SW480 (cell line): ENCODE data around the gene NOP9.
A peak's percentile ranks its signal among the peaks of the same experiment; 100 is the strongest.

Experiments
- DNase-seq: peaks from one replicate; pipeline ENCODE4 v3.0.0-alpha.2; 2016; ENCODE audit warnings: low spot score

NOP9 gene

DNA sequence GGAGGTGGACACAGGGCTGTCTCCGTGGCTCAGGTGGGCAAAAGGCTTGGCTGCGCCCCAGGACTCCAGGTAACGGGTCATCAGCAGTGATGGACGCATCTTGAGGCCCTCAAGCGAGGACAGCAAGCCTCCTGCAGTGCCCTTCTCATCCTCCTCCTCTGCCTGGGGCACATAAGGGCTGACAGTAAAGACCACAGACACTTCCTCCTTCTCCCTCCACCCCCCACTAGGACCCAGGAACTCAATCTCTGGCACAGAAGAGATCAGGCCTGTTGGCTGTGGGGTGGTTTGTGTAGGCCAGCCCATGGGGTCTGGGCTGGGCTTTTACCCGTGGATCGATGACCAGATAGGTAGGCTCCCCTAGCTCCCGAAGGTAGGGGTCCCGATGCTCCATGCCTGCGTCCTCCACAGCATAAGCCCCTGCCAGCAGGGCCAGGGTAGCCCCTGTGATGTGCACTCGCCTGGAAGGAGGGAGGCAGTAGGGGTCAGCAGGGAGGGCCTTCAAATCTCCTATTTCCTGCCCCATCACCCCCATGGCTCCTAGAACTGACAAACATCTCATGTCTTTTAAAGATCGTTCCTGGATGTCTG lies 29.5 kb downstream of the NOP9 start:
- DNase-seq: no peak

DNA sequence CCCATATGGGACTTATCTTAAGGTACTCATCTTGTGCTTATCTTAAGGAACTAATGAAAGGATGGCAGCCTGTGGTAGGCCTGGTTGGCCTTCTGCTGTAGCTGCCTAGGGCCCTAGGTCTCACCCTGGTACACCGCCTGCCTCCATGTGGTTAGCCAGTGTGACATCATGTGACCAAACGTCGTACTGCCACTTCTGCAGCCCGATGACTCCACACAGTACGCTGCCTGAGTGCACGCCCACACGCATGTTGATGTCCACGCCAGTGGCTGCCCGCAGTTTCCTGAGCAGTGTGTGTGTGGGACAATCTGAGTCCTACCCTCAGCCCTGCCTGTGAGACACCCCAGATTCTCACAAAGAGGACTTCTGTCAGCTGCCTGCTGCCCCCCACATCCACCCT lies 30.1 kb downstream of the NOP9 start:
- no peak for DNase-seq

- DNase-seq: no peak
Observed at GRCh38 chr14:24330973-24331674, 31.5 kb downstream of the NOP9 start.

DNA sequence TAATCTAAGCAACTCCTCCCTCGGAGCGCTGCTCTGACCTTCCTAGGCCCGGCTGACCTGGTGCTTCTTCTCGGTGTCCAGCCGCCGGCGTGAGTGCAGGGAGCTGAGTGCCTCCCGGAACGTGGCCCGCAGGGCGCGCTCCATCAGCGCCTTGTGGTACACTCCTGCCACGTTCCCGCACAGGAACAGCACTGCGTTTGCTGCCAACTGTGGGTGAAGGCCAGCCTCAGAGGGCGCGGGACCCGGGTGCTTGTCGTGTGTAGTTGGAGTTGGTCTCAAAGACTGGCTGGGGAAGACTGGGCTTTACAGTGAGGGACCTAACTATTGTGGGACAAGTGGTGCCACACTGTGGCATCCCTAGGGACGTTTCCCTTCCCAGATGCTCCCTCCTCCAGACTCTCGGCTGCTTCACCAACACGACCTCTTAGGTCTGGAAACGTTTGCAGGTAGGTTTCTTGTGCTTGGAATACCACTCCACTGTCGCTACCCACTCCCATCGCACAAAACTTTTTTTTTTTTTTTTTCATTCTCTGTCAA lies 32.1 kb downstream of the NOP9 start:
- no peak for DNase-seq

GRCh38 chr14:24332268-24332993 lies 32.8 kb downstream of the NOP9 start:
- DNase-seq: peak; percentile 79

DNA sequence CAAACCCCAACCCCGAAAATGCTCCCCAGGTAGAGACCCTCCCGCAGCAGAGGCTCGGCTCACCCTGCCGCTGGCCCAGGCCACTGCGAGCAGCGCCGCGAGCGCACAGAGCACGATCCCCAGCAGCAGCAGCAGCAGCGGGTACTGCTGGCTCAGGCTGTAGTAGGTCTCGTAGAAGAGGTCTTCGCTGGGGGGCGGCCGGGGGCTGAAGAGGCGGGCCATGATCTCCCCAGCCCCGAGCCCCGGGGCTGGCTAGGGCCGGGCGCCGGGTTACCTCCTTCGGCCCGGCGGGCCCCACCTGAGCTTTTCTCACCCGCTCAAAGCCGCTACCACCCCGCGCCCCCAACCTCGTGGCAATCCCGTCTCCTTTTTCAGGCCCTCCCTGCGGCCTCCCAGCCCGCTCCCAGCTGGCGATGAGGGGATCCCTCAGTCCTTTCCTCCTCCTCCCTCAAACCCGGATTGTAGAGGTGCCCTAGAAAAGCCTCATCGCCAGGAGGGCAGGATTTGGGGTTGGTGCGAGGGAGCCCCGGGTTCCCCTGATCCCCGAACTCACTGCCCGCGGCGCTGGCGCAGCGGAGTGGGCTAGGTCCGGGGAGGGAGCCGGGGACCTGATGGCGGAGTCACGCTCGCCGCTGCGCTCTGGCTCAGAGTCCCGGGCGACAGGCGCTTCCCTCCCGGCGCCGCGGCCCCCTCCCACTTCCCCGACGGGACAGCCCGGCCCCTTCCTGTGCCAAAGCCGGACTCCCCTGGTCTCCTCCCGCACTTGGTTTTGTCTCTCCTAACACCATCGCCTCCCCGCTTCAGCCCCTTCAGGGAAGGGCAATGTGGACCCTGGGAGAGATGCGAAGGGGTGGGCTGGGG lies 35.0 kb downstream of the NOP9 start, which contains the start of gene ADCY4:
ADCY4 (minus strand) TSS at position 641 of the 861 bp plus-strand sequence; CDS start at position 222, 419 bp downstream.
- no peak for DNase-seq

- no peak for DNase-seq
Observed at GRCh38 chr14:24335461-24336171, 36.0 kb downstream of the NOP9 start.

DNA sequence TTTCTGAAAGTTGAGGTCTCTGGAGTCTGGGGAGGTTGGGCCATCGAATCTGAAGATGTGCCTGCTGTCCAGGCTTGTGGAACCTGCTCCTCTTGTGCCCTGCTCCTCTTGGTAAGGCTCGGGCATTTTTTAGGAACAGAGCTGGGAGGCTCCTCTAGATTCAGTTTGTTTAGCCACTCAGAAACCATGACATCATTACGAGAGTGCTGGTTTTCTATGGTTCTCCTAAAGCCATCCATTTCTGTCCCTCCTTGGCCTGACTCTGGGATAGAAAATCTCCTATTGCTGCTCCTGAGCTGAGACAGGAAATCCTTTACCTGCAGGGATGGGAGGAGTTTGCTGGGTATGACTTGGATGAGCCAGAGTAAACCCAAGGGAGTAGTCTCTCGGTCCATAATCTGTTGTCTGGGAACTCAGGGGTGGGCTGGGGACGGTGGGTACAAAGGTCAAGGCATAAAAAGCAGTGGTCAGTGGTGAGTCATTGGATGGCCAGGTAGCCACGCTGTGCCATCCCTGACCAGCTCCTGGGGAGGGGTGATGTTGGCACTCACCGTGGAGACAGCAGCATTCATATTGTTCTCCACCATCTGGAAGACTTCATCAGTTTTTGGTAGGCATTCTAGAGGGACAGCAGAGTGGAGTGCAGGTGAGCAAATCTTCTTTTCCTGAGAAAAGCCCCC lies 37.6 kb downstream of the NOP9 start:
- no peak for DNase-seq

DNA sequence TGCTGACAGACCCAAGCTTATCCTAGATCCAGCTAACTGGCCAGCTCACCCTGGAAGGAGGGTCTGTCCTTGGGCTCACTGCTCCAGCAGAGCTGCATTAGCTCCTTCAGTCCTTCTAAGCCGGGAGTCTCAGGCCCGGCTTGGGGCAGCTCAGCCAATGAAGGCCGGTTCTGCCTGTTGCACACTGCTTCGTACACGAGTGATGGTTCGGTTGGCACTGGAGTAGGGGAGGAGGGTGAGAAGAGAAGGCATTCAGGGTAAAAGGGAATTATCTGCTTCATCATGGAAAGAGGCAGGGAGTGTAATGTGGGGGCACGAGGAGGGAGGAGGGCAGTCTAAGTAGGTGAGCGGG lies 38.1 kb downstream of the NOP9 start:
- no peak for DNase-seq

GRCh38 chr14:24338843-24339242 lies 39.2 kb downstream of the NOP9 start:
- no peak for DNase-seq

DNA sequence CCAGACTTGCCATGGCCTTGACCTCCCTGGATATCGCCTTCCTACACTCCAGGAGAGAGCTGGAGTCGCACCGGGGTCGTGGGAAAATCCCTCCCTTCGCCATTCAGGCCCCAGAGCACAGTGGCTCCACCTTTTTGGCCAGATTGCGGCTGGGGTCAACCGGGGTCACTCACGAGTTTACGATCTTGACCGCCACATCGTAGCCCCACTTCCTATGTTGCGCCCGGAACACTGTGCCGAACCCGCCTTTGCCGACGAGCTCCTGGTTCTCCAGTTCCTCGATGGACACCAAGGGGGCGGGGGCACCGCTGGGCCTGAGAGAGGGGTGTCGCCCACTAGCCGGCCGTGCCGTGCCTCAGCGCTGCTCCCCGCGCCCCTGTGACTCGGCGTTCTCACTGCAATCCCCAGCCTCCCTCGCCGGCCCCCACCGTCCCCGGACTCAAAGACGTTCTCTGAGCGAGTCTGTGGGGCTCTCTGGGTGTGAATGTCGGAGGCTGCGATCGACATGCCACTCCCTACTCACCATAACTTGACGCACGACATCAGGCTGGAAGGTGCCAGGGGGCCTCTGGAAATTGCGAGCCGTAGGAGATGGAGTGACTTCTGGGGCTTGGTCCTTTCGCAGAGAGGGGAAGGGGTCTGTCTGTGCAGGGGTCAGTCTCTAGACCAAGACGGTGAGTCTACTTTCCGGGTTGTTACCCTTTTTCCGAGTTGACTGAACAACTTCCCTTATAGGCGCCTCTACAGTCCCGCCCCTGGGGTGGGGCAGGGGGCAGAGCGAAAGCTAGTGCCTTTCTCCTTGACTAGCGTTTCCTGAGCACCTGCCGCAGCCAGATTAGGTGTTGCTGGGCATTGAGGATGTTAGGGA lies 39.9 kb downstream of the NOP9 start, which contains the start of gene RIPK3:
RIPK3 (minus strand) TSS at position 708 of the 868 bp plus-strand sequence; CDS start at position 543, 165 bp downstream.
- DNase-seq: no peak

DNA sequence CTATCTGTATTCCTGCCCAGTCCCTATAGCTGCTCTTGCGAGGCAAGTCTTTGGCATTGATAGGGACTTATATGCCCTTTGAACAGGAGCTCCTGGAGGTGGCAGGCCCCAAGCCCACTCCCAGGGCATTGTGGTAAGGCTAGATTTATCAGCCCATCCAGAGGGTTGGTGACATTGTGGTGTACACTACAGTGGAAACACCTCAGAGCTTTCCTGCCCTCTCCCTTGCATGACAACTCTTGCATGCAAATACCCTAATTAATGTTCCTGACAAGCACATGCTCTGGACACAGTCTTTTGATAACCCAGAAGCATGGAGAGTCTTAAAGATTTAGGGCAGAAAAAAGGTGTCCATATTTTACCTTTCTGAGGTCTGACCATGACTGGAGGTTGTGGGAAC lies 41.0 kb downstream of the NOP9 start:
- DNase-seq: no peak

GRCh38 chr14:24342889-24343288 lies 43.2 kb downstream of the NOP9 start:
- DNase-seq: no peak

- DNase-seq: no peak
Observed at GRCh38 chr14:24343795-24344660, 44.4 kb downstream of the NOP9 start.

GRCh38 chr14:24347134-24347533 lies 47.5 kb downstream of the NOP9 start:
- no peak for DNase-seq

DNA sequence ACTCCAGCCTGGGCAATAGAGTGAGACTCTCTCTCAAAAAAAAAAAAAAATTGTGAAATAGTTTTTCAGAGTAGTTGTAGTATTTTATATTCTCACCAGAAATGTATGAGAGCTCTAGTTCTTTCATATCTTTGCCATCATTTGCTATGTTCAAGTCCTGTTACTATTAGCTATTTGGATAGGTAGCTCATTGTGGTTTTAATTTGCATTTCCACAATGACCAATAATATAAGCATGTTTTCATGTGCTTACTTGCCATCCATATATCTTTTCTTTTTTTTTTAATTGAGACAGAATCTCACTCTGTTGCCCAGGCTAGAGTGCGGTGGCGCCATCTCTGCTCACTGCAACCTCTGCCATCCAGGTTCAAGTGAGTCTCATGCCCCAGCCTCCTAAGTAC lies 48.5 kb downstream of the NOP9 start:
- DNase-seq: no peak

DNA sequence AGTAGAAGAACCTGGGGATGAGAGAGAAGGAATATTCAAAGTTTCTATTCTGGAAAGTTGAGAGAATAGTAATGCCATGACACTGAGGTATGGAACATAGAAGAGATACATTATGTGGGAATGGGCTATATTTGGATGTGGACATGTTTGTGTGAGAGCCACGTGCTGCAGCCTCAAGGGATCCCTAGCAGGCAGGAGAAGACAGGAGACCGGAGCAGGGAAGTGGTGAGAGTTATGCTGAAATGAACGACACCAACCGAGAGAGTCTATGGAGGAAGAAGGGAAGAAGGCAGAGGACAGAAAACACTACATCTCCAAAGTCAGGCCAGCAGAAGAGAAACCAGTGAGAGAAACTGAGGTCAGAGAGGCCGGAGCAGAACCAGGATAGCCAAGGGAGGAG lies 50.1 kb downstream of the NOP9 start:
- DNase-seq: no peak

GRCh38 chr14:24351517-24351916 lies 51.9 kb downstream of the NOP9 start:
- no peak for DNase-seq
